ENCODE data around the gene TRIM34.
"Not testable (repeated sequence)": the region's sequence is repeated elsewhere in the genome, so short reads cannot be mapped to it uniquely, and the experiment has no call there.

The TRIM34 gene, protein sequence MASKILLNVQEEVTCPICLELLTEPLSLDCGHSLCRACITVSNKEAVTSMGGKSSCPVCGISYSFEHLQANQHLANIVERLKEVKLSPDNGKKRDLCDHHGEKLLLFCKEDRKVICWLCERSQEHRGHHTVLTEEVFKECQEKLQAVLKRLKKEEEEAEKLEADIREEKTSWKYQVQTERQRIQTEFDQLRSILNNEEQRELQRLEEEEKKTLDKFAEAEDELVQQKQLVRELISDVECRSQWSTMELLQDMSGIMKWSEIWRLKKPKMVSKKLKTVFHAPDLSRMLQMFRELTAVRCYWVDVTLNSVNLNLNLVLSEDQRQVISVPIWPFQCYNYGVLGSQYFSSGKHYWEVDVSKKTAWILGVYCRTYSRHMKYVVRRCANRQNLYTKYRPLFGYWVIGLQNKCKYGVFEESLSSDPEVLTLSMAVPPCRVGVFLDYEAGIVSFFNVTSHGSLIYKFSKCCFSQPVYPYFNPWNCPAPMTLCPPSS

DNA sequence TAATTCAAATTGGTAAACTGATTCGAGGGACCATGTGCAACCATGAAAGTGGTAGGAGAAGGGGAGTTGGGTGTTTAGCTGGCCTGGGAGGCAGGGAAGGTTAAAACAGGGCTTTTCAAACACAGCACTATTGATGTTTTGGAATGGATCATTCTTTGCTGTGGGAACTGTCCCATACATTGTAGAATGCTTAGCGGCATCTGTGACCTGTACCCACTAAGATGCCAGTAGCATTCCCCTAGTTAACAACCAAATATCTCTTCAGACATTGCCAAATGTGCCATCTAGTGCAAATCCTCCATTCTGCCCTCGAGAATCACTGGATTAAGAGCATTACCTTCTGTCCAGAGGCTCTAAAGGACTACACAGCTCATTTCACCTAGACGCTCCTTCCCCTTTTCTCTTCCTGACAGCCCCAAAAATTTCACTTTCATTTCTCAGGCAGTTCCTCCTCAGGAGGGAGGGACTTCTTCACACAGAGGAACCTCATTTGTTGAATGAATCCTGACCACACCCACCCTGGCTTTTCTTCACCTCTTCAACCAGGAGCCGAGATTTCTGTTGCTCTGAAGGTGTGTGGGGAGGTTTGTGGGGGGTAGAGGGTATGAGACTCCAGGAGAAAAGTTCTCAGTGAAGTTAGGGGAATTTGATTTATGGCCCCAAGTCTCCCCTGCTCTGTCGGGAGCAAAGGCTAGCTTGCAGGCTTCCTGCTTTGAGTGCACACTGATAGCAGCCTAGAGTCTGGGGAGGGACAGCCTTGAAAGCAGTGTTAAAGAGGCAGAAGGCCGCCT, at the start of gene TRIM34:
TRIM34 (plus strand) TSS at position 513 of the 791 bp plus-strand sequence. CDS start 7,331 bp downstream, outside the sequence.
- DNase-seq (ENCODE audit: low read depth): peak; percentile 81

DNA sequence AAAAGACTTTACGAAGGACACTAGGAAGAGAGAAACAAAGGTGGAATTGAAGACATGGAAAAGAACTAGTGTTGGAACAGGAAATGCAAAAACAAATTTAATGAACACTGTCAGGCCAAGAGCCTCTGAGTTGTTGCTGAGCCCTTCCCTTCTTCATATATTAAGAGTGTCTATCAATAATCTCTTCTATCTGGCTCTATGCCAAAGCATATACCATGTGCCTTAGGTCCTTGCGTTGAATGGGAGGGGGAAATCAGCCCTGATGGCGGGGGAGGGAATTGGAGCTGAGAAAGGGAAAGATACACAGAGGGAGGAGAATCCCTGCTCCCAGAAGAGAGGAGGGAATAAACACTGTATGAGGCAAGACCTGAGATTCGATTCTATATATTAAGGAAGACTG, 49.6 kb upstream of the TRIM34 start:
- DNase-seq (ENCODE audit: low read depth): no peak

DNA sequence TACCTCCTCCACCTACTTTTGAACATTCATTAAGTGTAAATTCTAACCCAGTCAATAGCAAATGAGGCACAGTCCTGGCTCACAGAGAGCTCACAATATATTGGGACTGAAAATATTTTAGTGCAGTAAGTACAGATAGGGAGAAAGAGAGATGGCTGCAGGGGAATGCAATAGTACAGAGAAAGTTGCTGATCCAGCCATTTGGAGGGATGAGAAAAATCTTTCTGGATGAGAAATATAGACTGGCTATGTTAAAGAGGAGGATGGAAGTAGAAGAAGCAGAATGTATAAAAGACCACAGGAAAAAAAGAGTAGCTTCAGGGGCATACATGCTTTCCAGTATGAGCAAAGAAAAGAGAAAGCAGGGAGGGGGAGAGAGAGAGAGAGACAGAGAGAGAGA, 47.7 kb upstream of the TRIM34 start:
- no peak for DNase-seq (ENCODE audit: low read depth)

DNA sequence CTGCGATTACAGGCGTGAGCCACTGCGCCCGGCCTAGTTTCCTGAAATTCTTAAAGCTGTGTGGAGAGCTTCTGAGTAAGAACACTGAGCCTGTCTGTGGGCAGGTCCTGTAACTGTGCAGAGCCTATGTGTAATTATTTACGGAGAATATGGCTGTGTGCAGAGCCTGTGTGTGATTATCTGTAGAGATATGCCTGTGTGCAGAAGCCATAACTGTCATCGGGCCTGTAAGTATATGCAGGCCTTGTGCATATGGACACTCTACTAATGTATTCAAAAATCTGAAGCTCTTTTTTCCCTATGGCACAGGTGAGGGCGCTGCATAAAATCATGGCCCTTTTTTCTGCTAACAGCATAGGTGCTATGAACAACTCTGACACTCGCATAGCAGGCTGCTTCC, 44.2 kb upstream of the TRIM34 start, which contains the start of gene OR52B6:
OR52B6 (plus strand) TSS at position 301 of the 400 bp plus-strand sequence; CDS start at position 301, 0 bp downstream.
- DNase-seq (ENCODE audit: low read depth): no peak

DNA sequence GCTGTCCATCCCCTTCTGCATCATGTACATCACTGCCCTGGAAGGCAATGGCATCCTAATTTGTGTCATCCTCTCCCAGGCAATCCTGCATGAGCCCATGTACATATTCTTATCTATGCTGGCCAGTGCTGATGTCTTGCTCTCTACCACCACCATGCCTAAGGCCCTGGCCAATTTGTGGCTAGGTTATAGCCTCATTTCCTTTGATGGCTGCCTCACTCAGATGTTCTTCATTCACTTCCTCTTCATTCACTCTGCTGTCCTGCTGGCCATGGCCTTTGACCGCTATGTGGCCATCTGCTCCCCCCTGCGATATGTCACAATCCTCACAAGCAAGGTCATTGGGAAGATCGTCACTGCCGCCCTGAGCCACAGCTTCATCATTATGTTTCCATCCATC, 43.8 kb upstream of the TRIM34 start:
- no peak for DNase-seq (ENCODE audit: low read depth)

DNA sequence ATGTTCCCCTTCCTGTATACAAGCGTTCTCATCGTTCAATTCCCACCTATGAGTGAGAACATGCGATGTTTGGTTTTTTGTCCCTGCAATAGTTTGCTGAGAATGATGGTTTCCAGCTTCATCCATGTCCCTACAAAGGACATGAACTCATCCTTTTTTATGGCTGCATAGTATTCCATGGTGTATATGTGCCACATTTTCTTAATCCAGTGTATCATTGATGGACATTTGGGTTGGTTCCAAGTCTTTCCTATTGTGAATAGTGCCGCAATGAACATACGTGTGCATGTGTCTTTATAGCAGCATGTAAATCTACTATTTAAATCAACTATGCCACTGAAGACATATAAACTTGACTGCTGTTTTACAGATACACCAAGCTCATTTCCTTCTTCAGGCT, 40.3 kb upstream of the TRIM34 start:
- DNase-seq (ENCODE audit: low read depth): not testable (repeated sequence)

DNA sequence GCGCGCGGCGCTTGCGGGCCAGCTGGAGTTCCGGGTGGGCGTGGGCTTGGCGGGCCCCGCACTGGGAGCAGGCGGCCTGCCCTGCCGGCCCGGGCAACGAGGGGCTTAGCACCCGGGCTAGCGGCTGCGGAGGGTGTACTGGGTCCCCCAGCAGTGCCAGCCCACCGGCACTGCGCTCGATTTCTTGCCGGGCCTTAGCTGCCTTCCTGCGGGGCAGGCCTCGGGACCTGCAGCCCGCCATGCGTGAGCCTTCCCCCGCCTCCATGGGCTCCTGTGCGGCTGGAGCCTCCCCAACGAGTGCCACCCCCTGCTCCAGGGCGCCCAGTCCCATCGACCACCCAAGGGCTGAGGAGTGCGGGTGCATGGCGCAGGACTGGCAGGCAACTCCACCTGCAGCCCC, 34.9 kb upstream of the TRIM34 start:
- not testable (repeated sequence) for DNase-seq (ENCODE audit: low read depth)

DNA sequence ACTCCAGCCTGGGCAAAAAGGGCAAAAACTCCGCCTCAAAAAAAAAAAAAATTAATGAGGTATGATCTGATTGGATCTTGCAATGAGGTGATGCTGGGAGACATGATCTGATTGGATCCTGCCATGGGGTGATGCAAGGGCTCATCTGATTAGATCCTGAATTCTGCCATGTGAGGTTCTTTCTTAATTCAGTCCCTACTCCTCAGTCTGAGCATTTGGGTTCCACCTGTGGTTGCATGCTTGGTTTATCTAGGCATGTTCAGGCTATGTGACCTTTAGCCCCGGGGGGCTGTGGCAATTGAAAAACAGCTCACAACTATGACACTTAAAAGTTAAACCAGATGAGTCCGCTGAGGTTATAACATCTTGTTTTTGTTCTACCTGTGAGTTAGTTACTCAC, 33.2 kb upstream of the TRIM34 start:
- no peak for DNase-seq (ENCODE audit: low read depth)

DNA sequence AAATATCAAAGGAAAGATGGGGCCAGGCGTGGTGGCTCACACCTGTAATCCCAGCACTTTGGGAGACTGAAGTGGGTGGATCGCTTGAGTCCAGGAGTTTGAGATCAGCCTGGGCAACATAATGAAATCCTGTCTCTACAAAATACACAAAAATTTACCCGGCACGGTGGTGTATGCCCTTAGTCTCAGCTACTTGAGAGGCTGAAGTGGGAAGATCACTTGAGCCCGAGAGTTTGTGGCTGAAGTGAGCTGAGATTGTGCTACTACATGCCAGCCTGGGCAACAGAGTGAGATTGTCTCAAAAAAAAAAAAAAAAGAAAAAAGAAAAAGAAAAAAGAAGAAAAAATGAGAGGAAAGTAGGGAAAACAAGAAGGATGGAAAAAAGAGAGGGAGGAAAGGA, 32.2 kb upstream of the TRIM34 start:
- DNase-seq (ENCODE audit: low read depth): no peak

DNA sequence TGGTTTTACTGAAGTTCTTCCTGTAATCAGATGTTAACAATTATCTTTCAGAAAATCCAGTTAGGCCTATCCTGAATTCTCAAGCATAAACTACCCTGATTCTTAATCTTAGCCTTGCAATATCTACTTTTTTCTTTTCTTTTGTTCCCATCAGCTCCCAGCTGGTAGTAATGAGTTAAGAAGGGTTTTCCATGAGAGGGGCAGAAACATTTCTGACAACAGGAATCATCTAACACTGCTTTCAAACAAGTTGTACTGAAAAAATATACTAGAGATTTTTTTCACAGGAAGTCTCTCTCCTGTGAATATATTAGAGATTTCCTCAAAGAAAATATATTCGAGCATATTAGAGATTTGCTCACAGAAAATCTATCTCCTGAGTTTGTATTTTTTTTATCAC, 31.7 kb upstream of the TRIM34 start:
- DNase-seq (ENCODE audit: low read depth): no peak

DNA sequence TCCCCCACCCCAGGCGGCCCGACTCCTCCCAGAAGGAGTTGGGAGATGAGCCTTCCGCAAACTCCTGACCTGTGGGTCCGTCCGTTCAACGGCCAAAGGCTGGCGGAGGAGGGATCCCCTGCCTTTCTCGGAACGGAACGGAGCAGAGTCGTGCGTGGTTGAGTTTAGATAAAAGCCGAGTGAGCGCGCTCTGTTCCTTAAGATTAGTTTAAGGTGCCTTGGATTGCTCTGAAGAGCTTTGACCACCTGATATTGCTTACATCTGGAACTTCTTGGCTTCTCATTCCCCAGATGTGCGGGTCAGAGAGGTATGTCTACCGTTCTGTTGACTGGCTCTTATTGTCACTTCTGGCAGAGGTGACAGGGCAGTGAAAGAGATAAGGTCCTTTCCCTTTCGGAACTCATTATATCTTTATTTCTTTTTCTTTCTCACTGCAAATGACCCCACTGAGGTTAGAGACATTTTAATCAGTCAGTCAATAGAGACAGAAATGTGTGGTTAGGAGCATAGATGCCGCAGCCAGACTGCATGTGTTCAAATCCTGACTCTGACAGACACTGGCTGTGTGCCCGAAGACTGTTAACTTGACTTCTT, 28.1 kb upstream of the TRIM34 start, which contains the start of gene TRIM6:
TRIM6 (plus strand) TSS at position 31 of the 595 bp plus-strand sequence; CDS start at position 292, 261 bp downstream.
- peak; percentile 56 for DNase-seq (ENCODE audit: low read depth)

DNA sequence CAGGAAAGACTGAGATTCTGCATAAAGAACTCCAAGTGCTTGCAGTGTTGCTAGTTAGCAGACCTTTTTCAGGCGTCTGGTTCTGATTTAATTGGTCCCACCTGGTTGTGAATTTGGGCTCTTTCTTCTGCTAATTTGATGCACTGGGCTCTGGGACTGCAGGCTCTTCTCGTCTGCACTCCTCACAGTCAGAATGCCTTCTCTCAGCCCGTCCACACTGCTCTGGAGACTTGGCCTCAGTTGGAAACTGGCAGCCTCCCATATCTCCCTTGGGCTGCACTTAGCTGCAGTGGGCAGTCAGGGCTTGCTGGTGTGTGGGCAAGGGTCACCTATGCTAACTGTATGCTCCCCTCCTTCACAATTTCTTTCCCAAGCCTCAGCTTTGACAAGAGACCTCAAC, 26.8 kb upstream of the TRIM34 start:
- DNase-seq (ENCODE audit: low read depth): no peak

DNA sequence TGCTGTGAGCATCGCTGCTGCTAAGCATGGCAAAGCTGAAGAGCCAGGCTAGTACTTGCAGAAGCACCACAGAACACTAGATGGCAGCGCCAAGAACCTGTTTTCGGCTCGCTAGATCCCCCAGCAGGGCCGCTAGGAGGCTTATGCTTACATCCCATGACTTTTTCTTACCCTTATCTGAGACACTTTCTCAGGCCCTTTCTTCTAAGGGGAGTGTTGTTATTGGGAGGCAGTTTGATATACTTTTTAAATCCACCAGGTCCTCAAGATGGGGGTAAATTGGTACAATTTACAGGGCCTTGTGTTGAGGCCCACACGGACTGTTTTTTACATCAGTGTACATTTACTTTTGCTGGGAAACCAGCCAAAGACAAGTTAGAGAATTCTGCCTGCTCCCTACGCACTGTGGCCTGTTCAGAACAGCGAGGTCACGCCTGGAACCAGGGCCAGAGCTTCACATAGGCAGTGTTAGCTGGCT, 24.4 kb upstream of the TRIM34 start:
- DNase-seq (ENCODE audit: low read depth): peak; percentile 70

DNA sequence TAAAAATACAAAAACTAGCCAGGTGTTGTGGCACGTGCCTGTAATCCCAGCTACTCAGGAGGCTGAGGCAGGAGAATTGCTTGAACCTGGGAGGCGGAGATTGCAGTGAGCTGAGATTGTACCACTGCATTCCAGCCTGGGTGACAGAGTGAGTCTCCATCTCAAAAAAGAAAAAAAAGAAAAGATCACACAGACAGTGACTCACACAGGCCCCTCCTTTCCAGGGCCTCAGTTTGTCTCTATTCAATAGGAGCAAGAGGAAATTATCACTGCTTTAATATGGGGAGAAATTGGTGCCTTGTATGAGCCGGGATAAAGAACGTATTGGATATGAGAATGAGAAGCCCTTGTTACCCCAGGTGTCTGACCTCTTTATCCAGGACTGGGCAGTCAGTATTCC, 22.0 kb upstream of the TRIM34 start:
- DNase-seq (ENCODE audit: low read depth): peak; percentile 52

DNA sequence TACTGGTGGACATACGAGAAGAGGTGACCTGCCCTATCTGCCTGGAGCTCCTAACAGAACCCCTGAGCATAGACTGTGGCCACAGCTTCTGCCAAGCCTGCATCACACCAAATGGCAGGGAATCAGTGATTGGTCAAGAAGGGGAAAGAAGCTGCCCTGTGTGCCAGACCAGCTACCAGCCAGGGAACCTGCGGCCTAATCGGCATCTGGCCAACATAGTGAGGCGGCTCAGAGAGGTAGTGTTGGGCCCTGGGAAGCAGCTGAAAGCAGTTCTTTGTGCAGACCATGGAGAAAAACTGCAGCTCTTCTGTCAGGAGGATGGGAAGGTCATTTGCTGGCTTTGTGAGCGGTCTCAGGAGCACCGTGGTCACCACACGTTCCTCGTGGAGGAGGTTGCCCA, 21.5 kb upstream of the TRIM34 start:
- DNase-seq (ENCODE audit: low read depth): no peak

DNA sequence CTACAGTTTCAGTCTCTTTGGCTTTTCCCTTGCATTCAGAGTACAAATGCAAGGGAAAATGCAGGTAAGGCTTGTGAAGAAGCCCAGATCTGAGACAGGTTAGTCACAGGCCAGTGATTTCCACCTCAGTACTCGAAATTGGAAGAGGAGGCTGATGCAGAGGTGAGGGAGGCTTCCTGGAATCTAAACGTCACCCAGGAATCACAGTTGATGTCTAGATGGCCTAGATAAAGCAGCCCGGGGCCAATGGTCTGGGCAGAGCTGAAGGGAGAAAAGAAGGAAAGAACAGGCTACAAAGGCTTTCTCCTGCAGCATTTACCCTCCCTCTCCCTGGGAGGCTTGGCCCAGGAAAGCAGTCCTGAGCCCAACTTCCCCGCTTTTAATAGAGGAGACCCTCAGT, 19.9 kb upstream of the TRIM34 start:
- DNase-seq (ENCODE audit: low read depth): peak; percentile 33

DNA sequence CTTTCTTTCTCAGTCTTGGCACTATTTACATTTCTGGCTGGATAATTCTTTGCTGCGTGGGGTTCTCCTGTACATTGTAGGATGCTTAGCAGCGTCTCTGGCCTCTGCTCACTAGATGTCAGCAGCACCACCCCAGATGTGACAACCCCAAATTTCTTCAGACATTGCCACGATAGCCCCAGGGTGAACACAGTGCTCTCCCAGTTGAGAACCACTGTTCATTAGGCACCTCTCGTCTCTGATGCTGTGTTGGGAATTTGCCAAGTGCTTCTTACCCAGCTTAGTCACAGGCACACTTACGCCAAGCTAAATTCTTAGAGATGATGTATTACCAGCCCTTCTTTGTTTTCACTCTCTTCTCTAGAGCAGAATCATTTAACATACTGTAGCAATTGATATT, 19.0 kb upstream of the TRIM34 start:
- DNase-seq (ENCODE audit: low read depth): peak; percentile 93

DNA sequence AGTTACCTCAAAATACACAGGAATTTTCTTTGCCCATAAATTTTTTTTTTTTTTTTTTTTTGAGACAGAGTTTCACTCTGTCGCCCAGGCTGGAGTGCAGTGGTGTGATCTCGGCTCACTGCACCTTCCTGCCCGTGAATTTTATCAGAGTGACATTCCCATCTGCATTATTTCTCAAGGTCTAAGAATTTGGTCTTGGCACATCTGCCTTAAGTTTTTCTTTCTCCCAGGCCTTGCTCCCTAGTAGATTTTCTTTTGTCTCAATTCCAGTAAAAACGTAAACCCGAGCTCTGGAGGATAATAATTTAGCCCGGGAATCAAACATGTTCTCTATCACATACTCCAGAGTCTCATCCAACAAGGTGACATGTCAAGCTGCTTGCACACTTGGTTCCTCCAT, 16.0 kb upstream of the TRIM34 start:
- peak; percentile 28 for DNase-seq (ENCODE audit: low read depth)

DNA sequence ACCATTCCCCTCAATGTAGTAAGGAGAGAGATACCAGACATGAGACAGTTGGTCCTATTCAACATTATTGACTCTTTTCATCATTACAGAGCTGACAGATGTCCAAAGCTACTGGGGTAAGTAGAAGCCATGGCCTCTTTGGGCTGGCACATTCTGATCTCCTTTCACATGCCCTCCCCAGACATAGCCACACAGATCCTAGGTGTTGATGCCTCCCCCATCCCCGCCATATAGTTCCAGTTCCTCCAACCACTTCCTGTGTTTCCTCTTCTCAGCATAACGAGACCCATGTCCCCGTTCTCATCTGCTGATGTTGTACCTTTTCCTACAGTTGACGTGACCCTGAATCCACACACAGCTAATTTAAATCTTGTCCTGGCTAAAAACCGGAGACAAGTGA, 14.4 kb upstream of the TRIM34 start:
- DNase-seq (ENCODE audit: low read depth): no peak

DNA sequence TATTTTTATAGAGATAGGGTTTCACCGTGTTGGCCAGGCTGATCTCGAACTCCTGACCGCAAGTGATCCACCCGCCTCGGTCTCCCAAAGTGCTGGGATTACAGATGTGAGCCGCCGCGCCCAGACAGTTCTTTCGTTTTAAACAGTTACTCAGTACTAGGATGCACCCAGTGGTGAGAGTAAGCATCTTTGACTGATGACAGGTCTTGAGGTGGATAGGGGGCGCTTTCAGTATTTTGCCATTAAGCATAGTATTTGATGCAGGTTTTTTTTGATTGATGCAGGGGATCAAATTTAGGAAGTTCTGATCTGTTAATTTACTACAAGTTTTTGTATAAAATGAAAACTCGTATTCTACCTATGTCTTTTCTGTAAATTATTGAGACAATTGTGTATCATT, 13.2 kb upstream of the TRIM34 start:
- DNase-seq (ENCODE audit: low read depth): no peak

DNA sequence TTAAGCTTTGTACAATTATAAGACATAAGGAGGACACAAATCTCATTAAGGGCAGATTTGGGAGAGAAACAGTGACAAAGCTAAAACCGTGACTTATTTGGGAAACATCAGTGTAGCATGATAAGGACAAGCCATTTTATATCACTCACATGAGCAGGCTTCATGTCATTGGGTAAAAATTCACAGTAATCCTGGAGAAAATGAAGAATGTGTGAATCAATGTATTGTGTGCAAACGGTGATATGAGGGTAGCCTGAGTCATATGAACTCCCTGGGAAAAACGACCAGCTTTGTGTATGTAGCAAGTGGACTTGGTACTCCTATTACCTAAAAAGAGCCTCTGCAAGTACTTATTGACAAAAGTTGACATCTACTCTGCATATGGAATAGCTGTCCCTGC, 6.0 kb upstream of the TRIM34 start:
- DNase-seq (ENCODE audit: low read depth): peak; percentile 86
